GM13977 (cell line): ENCODE measurements around the gene PLEKHG3.

Source experiments
- DNase-seq: peaks from one replicate; pipeline ENCODE4 v3.0.0; 2012; ENCODE audit warnings: low spot score
- in situ Hi-C: fragments of 300-500 bp; cut with MboI; formaldehyde crosslinking; loops from one replicate; pipeline ENCODE4 v1.12.0; 2022; ENCODE audit warnings: low sequenced_read_pairs, low pct_unique_long_range_greater_than_20kb, mixed read lengths, inconsistent platforms; ENCODE audit not compliant: unreplicated experiment
- TF ChIP-seq, protein P1 (sequence below): IDR thresholded peaks from 2 replicates; pipeline ENCODE4 v1.5.1; 2012; ENCODE audit warnings: mild to moderate bottlenecking, control low read depth; ENCODE audit not compliant: insufficient read depth; ENCODE audit errors: extremely low read depth, missing control alignments

The PLEKHG3 gene

DNA sequence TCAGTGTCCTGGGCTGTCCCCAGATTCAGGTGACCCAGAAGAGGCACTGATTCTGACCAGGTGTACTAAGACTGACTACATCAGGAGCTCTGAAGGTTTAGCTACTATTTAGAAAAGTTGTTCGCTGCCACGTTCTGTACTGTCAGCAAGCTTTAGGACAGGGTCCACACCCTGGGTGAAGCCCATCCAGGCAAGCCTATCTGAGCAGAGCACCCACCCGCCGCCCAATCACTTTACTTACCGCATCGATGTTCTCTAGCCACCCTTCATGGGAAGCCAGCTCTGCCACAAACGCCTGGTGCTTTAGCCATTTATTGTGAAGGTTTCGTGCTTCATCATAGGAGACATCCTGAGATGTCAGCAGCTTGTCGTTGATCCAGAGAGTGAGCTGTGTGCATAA lies 79.8 kb downstream of the PLEKHG3 start:
- no peak for DNase-seq
- in situ Hi-C loops = no loop called here
- TF ChIP-seq, protein P1, sequence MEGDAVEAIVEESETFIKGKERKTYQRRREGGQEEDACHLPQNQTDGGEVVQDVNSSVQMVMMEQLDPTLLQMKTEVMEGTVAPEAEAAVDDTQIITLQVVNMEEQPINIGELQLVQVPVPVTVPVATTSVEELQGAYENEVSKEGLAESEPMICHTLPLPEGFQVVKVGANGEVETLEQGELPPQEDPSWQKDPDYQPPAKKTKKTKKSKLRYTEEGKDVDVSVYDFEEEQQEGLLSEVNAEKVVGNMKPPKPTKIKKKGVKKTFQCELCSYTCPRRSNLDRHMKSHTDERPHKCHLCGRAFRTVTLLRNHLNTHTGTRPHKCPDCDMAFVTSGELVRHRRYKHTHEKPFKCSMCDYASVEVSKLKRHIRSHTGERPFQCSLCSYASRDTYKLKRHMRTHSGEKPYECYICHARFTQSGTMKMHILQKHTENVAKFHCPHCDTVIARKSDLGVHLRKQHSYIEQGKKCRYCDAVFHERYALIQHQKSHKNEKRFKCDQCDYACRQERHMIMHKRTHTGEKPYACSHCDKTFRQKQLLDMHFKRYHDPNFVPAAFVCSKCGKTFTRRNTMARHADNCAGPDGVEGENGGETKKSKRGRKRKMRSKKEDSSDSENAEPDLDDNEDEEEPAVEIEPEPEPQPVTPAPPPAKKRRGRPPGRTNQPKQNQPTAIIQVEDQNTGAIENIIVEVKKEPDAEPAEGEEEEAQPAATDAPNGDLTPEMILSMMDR = no peak

DNA sequence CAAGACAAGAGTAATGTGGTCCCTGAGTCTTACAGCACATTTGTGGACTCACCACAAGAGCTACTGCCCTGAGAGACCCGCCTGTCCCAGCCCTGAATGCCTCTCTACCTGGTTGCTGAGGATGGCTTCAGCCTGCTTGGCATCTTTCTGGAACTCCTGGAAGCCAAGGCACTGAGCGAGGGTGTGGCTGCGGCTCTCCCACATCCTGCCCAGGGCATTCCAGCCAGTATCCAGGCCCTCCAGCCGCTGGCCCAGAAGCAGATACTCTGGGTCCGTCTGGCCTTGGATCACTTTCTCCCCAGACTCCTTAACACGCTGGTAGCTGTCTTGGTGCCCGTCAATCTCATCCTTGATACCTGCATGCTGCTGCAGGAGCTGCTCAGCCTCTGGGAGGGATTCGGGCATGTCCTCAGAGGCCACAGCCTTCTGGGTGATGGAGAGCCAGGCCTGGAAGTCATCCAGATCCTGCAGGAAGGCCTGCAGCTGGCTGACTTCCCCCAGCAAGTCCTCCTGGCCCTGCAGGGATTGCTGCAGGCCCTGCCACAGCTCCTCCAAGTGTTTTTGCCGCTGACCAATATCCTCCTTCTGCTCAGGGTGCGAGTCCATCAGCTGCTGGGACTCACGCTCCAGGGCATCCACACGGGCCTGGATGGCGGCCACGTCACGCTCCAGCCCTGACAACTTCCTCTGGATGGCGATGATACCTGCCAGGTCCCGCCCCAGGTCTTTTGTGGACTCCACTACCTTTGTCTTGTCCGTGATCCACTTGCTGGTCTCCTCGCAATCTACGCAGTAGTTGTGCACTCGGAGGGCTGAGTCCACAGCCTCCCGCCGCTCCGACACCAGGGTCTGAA lies 82.3 kb downstream of the PLEKHG3 start:
- no peak for DNase-seq
- TF ChIP-seq, protein P1 = no peak
- in situ Hi-C loops = no loop called here

DNA sequence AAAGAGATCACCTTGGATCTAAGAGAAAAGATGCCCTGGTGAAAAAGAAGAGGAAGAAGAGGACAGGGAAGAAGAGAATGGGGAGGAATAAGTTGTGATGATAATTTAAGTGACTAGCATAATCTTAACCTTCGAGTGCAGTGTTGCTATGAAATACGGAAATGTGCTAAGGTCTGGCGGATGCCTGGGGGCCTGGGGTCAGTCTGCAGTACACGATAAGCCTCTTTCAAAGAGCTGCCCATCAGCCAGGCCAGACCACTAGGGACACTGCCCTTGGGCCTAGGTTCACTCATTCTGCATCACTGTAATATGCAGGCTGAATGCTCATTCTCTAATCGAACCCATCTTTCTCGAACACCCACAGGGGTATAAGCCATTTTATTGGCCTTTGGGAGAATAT lies 83.4 kb downstream of the PLEKHG3 start:
- TF ChIP-seq, protein P1 = no peak
- in situ Hi-C loops = no loop called here
- DNase-seq = no peak

DNA sequence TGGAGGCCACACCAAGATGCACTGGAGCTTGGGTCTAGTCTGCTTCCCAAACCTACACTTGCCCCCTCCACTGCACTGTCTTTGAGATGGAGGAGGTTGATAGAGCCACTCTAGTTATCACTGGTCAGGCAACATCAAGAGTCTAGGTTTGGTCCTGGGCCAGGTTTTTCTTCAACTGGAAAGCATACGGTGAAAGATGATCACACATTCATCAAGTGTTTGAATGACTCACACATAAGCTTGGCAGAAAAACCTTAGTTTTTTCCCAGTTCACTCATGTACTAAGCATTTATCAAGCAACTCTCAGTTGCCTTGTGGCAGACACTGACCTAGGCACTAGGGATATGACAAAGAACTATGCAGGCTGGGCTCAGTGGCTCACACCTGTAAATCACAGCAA lies 84.5 kb downstream of the PLEKHG3 start:
- in situ Hi-C loops = no loop called here
- no peak for DNase-seq
- TF ChIP-seq, protein P1 = no peak

DNA sequence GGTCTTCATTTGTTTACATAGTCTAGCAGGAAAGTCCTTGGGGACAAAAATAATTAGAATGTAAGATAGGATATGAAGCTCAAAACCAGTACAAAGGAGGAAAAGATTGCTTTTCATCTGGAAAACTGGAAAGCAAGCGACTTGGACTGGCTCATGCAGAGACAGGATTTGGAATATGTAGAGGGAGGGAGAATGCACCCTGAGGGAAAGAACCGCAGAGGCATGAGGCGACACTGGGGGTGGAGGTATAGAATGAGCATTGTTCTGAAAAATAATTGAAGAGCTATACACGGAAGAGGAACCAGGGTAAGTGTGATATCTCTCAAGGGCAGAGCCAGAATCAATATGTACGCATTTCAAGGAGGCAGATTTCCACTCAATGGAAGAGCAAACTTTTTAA lies 85.5 kb downstream of the PLEKHG3 start:
- no peak for DNase-seq
- TF ChIP-seq, protein P1 = no peak
- in situ Hi-C loops = no loop called here

DNA sequence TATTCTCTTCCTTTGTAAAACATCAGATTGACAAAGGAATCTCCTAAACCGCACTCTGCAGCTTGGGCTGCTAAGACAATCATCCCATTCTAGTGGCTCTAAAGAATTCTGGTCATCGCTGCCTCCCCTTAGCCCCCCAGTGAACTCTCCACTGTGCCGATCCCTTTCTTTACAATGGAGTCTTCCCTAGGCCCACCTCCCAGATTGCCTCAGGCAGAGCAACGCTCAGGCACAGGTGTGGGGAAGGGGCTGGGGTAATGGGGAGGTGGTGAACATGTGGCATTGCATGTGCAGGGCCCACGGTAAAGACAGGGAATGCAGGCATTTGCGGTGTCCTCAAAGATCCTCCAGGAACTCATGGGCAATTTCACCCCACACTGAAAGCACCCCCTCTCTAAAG lies 86.3 kb downstream of the PLEKHG3 start:
- in situ Hi-C loops = no loop called here
- TF ChIP-seq, protein P1 = no peak
- no peak for DNase-seq
